HepG2 (cell line): ENCODE data around the gene FAM219B. TPM values are rescaled to one million over a fixed set of nuclear protein-coding genes. Genes with fewer than 3 reads are reported as not detected.
A peak's percentile ranks its signal among the peaks of the same experiment; 100 is the strongest.

Experiments
- AHR ChIP-seq: IDR thresholded peaks from 2 replicates; pipeline ENCODE4 v1.6.1; 2018; ENCODE audit warnings: missing genetic modification reagents, missing compliant biosample characterization
- NPAS2 ChIP-seq: sonication (generic); formaldehyde crosslinking; IDR thresholded peaks from 2 replicates; pipeline ENCODE4 v1.8.0; 2022; ENCODE audit warnings: mild to moderate bottlenecking, missing genetic modification reagents, borderline replicate concordance
- NRL ChIP-seq: sonication (generic); formaldehyde crosslinking; IDR thresholded peaks from 2 replicates; pipeline ENCODE4 v1.5.0; 2020; ENCODE audit warnings: missing genetic modification reagents, mild to moderate bottlenecking, moderate library complexity, borderline replicate concordance
- PHF21A ChIP-seq: sonication (generic); formaldehyde crosslinking; IDR thresholded peaks from 2 replicates; pipeline ENCODE4 v1.5.0; 2020; ENCODE audit warnings: mild to moderate bottlenecking, missing genetic modification reagents
- SMAD3 ChIP-seq: sonication (generic); formaldehyde crosslinking; IDR thresholded peaks from 2 replicates; pipeline ENCODE4 v1.4.0; 2020; ENCODE audit warnings: missing genetic modification reagents
- SP4 ChIP-seq: sonication (generic); formaldehyde crosslinking; IDR thresholded peaks from 2 replicates; pipeline ENCODE4 v1.8.1; 2023; ENCODE audit warnings: mild to moderate bottlenecking, missing genetic modification reagents
- THYN1 ChIP-seq: sonication (generic); formaldehyde crosslinking; IDR thresholded peaks from 2 replicates; pipeline ENCODE4 v1.8.1; 2023; ENCODE audit warnings: low read depth, mild to moderate bottlenecking, moderate library complexity, missing genetic modification reagents, borderline replicate concordance
- ZFP37 ChIP-seq: sonication (generic); formaldehyde crosslinking; IDR thresholded peaks from 2 replicates; pipeline ENCODE4 v1.4.0; 2020; ENCODE audit warnings: missing genetic modification reagents, borderline replicate concordance
- ZNF224 ChIP-seq: sonication (generic); formaldehyde crosslinking; IDR thresholded peaks from 2 replicates; pipeline ENCODE4 v1.5.0; 2020; ENCODE audit warnings: mild to moderate bottlenecking, missing genetic modification reagents
- ZNF263 ChIP-seq: sonication (generic); formaldehyde crosslinking; IDR thresholded peaks from 2 replicates; pipeline ENCODE4 v1.4.0; 2020; ENCODE audit warnings: missing genetic modification reagents
- ZNF841 ChIP-seq: sonication (generic); formaldehyde crosslinking; IDR thresholded peaks from 2 replicates; pipeline ENCODE4 v1.8.1; 2023; ENCODE audit warnings: missing genetic modification reagents, borderline replicate concordance
- polyA plus RNA-seq, 8 experiments: library from polyadenylated mRNA; depleted of rRNA in 3 of 8; stranded (reverse) in 7 of 8; unstranded in 1 of 8; fragments of >200 nt; fragmentation: Illumina TruSeq in 4 of 8; extraction: Trizol in 4 of 8; gene quantifications; 2 replicates each; pipeline versions ENCODE4 v1.2.1 to v1.2.3, GENCODE V29; 2011 to 2016; ENCODE audit warnings: low read depth in 4 of 8, missing spikeins in 1 of 8, mixed read lengths in 1 of 8; ENCODE audit not compliant: insufficient read depth in 1 of 8
- total RNA-seq, 5 experiments: library from RNA; depleted of rRNA; stranded (reverse); fragments of >200 nt; fragmentation: Illumina TruSeq; extraction: Trizol; gene quantifications; 2 replicates each; pipeline ENCODE4 v1.2.3, GENCODE V29; 2016; ENCODE audit warnings: low read depth in 1 of 5
- TF ChIP-seq, protein P1 (sequence below): sonication (generic); formaldehyde crosslinking; IDR thresholded peaks from 2 replicates; pipeline ENCODE4 v1.4.0; 2020; ENCODE audit warnings: missing genetic modification reagents
- TF ChIP-seq, protein P2 (sequence below): IDR thresholded peaks from 2 replicates; pipeline ENCODE4 v1.4.0; 2020; ENCODE audit warnings: mild to moderate bottlenecking, missing genetic modification reagents
- TF ChIP-seq, protein P3 (sequence below): sonication (generic); formaldehyde crosslinking; IDR thresholded peaks from 2 replicates; pipeline ENCODE4 v1.4.0; 2020; ENCODE audit warnings: mild to moderate bottlenecking, missing genetic modification reagents
- TF ChIP-seq, protein P4 (sequence below): fragments of 450-650 bp; IDR thresholded peaks from 2 replicates; pipeline ENCODE4 v1.6.1; 2016

Gene FAM219B
- total and polyA plus RNA-seq, 2 of the 13 experiments (the other 11 are each of a cell fraction or from before 2014, with no cell fraction given) = 36.6 to 50.2 TPM

DNA sequence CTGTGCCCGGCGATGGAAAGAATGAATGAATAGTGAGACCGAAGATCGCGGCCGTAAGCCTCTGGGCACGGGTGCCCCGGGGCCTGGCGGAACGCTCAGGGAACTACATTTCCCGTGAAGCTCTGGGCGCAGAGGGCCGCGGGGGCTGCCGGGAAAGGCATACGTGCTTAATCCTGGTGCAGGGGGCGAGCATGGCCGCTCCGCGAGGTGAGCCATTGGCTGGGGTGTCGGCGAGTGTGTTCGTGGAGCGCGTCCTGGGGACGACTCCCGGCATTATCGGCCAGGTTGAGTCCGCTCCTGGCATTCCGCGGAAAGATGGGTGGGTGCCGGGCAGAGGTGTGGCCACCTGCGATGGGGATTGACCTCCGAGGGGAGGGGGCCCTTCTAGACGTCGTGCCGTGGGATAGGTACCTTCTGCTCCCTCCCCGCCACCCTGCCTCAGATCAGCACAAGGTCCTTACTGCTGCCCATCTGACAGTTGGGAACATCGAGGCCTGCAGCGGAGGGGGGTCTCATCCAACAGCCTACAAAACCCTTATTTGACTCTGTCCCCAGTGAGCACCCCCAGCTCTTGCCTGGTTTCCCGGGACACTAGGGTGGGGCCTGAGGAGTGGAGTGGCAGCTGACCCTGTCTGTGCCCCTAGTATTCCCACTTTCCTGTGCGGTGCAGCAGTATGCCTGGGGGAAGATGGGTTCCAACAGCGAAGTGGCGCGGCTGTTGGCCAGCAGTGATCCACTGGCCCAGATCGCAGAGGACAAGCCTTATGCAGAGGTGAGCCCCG, 16.6 kb downstream of the FAM219B start, which contains the start of gene MPI (continued):
- TF ChIP-seq THYN1 (CRISPR knock-in tag) = no peak
- TF ChIP-seq ZNF224 (CRISPR knock-in tag) = peak; percentile 82; the same call in 1 of the 2 replicates
- TF ChIP-seq ZNF841 (CRISPR knock-in tag) = no peak
- peak; percentile 63; the same call in 1 of the 2 replicates for TF ChIP-seq ZNF263 (CRISPR knock-in tag)
- TF ChIP-seq, protein P1, sequence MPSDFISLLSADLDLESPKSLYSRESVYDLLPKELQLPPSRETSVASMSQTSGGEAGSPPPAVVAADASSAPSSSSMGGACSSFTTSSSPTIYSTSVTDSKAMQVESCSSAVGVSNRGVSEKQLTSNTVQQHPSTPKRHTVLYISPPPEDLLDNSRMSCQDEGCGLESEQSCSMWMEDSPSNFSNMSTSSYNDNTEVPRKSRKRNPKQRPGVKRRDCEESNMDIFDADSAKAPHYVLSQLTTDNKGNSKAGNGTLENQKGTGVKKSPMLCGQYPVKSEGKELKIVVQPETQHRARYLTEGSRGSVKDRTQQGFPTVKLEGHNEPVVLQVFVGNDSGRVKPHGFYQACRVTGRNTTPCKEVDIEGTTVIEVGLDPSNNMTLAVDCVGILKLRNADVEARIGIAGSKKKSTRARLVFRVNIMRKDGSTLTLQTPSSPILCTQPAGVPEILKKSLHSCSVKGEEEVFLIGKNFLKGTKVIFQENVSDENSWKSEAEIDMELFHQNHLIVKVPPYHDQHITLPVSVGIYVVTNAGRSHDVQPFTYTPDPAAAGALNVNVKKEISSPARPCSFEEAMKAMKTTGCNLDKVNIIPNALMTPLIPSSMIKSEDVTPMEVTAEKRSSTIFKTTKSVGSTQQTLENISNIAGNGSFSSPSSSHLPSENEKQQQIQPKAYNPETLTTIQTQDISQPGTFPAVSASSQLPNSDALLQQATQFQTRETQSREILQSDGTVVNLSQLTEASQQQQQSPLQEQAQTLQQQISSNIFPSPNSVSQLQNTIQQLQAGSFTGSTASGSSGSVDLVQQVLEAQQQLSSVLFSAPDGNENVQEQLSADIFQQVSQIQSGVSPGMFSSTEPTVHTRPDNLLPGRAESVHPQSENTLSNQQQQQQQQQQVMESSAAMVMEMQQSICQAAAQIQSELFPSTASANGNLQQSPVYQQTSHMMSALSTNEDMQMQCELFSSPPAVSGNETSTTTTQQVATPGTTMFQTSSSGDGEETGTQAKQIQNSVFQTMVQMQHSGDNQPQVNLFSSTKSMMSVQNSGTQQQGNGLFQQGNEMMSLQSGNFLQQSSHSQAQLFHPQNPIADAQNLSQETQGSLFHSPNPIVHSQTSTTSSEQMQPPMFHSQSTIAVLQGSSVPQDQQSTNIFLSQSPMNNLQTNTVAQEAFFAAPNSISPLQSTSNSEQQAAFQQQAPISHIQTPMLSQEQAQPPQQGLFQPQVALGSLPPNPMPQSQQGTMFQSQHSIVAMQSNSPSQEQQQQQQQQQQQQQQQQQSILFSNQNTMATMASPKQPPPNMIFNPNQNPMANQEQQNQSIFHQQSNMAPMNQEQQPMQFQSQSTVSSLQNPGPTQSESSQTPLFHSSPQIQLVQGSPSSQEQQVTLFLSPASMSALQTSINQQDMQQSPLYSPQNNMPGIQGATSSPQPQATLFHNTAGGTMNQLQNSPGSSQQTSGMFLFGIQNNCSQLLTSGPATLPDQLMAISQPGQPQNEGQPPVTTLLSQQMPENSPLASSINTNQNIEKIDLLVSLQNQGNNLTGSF (CRISPR knock-in tag) = peak; percentile 28; the same call in 1 of the 2 replicates
- TF ChIP-seq NPAS2 (CRISPR knock-in tag) = no peak
- TF ChIP-seq SMAD3 = peak; percentile 89
- TF ChIP-seq AHR (CRISPR knock-in tag) = peak; percentile 49; the same call in 1 of the 2 replicates
- TF ChIP-seq, protein P2, sequence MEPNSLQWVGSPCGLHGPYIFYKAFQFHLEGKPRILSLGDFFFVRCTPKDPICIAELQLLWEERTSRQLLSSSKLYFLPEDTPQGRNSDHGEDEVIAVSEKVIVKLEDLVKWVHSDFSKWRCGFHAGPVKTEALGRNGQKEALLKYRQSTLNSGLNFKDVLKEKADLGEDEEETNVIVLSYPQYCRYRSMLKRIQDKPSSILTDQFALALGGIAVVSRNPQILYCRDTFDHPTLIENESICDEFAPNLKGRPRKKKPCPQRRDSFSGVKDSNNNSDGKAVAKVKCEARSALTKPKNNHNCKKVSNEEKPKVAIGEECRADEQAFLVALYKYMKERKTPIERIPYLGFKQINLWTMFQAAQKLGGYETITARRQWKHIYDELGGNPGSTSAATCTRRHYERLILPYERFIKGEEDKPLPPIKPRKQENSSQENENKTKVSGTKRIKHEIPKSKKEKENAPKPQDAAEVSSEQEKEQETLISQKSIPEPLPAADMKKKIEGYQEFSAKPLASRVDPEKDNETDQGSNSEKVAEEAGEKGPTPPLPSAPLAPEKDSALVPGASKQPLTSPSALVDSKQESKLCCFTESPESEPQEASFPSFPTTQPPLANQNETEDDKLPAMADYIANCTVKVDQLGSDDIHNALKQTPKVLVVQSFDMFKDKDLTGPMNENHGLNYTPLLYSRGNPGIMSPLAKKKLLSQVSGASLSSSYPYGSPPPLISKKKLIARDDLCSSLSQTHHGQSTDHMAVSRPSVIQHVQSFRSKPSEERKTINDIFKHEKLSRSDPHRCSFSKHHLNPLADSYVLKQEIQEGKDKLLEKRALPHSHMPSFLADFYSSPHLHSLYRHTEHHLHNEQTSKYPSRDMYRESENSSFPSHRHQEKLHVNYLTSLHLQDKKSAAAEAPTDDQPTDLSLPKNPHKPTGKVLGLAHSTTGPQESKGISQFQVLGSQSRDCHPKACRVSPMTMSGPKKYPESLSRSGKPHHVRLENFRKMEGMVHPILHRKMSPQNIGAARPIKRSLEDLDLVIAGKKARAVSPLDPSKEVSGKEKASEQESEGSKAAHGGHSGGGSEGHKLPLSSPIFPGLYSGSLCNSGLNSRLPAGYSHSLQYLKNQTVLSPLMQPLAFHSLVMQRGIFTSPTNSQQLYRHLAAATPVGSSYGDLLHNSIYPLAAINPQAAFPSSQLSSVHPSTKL = no peak; the same call in 1 of the 2 replicates
- TF ChIP-seq, protein P3, sequence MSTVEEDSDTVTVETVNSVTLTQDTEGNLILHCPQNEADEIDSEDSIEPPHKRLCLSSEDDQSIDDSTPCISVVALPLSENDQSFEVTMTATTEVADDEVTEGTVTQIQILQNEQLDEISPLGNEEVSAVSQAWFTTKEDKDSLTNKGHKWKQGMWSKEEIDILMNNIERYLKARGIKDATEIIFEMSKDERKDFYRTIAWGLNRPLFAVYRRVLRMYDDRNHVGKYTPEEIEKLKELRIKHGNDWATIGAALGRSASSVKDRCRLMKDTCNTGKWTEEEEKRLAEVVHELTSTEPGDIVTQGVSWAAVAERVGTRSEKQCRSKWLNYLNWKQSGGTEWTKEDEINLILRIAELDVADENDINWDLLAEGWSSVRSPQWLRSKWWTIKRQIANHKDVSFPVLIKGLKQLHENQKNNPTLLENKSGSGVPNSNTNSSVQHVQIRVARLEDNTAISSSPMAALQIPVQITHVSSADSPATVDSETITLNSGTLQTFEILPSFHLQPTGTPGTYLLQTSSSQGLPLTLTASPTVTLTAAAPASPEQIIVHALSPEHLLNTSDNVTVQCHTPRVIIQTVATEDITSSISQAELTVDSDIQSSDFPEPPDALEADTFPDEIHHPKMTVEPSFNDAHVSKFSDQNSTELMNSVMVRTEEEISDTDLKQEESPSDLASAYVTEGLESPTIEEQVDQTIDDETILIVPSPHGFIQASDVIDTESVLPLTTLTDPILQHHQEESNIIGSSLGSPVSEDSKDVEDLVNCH (CRISPR knock-in tag) = 0 out of 2 replicates have a peak, but pooled peaks have one; percentile 71
- TF ChIP-seq NRL (CRISPR knock-in tag) = peak; percentile 88
- TF ChIP-seq, protein P4, sequence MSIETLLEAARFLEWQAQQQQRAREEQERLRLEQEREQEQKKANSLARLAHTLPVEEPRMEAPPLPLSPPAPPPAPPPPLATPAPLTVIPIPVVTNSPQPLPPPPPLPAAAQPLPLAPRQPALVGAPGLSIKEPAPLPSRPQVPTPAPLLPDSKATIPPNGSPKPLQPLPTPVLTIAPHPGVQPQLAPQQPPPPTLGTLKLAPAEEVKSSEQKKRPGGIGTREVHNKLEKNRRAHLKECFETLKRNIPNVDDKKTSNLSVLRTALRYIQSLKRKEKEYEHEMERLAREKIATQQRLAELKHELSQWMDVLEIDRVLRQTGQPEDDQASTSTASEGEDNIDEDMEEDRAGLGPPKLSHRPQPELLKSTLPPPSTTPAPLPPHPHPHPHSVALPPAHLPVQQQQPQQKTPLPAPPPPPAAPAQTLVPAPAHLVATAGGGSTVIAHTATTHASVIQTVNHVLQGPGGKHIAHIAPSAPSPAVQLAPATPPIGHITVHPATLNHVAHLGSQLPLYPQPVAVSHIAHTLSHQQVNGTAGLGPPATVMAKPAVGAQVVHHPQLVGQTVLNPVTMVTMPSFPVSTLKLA = 0 out of 2 replicates have a peak, but pooled peaks have one; percentile 20
- peak; percentile 21; the same call in 1 of the 2 replicates for TF ChIP-seq ZFP37 (CRISPR knock-in tag)
- peak; percentile 55; the same call in 1 of the 2 replicates for TF ChIP-seq PHF21A
- TF ChIP-seq SP4 (CRISPR knock-in tag) = 0 out of 2 replicates have a peak, but pooled peaks have one; percentile 41
